ENCODE data around the gene SWT1.

DNA sequence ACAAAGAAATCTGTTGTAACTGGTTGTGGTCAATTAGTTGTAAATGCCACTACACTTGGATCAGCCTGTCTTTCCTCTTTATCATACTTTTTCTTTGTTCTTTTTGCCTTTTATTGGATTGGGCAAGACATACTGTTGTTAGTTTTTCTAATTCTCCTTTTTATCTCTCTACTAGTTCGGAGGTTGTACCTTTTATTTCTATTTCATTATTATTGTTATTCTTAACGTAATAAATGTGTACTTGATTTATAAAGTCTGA, 100.9 kb downstream of the SWT1 start:
- TF ChIP-seq, protein P1, sequence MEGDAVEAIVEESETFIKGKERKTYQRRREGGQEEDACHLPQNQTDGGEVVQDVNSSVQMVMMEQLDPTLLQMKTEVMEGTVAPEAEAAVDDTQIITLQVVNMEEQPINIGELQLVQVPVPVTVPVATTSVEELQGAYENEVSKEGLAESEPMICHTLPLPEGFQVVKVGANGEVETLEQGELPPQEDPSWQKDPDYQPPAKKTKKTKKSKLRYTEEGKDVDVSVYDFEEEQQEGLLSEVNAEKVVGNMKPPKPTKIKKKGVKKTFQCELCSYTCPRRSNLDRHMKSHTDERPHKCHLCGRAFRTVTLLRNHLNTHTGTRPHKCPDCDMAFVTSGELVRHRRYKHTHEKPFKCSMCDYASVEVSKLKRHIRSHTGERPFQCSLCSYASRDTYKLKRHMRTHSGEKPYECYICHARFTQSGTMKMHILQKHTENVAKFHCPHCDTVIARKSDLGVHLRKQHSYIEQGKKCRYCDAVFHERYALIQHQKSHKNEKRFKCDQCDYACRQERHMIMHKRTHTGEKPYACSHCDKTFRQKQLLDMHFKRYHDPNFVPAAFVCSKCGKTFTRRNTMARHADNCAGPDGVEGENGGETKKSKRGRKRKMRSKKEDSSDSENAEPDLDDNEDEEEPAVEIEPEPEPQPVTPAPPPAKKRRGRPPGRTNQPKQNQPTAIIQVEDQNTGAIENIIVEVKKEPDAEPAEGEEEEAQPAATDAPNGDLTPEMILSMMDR (conservative IDR thresholded peaks at IDR 0.05; ENCODE audit: low read depth, low read length), result no peak
- TF ChIP-seq POLR2A (IDR thresholded peaks at IDR 0.05; ENCODE audit: low read depth, low read length) (no peak), MXI1 (IDR thresholded peaks at IDR 0.05; ENCODE audit: borderline replicate concordance, low read depth, low read length) (no peak)
- TF ChIP-seq, protein P2, sequence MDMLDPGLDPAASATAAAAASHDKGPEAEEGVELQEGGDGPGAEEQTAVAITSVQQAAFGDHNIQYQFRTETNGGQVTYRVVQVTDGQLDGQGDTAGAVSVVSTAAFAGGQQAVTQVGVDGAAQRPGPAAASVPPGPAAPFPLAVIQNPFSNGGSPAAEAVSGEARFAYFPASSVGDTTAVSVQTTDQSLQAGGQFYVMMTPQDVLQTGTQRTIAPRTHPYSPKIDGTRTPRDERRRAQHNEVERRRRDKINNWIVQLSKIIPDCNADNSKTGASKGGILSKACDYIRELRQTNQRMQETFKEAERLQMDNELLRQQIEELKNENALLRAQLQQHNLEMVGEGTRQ (IDR thresholded peaks at IDR 0.05; ENCODE audit: low read depth, low read length), result no peak

Measured in IMR-90 (cell line).